Peyer's patch (tissue), 4 donors: ENCODE measurements around the gene DHRS4L2. TPM values are rescaled to one million over a fixed set of nuclear protein-coding genes. Genes with fewer than 3 reads are reported as not detected.

Source experiments
- DNase-seq, 3 donors: peaks; one replicate each; pipeline ENCODE4 v3.0.0-alpha.2; 2017 to 2019
- H3K27ac ChIP-seq, 4 donors: fragments of 200-600 bp; sonication (generic); one replicate each; pipeline ENCODE4 v1.5.1; 2016 to 2019
- H3K27me3 ChIP-seq, 2 donors: fragments of 200-600 bp; sonication (generic); one replicate each; pipeline ENCODE4 v1.5.1; 2019
- H3K36me3 ChIP-seq, 3 donors: fragments of 200-600 bp; sonication (generic); one replicate each; pipeline ENCODE4 v1.5.1; 2016 to 2019
- H3K4me1 ChIP-seq, 4 donors: fragments of 200-600 bp; sonication (generic); one replicate each; pipeline ENCODE4 v1.5.1; 2016 to 2019
- H3K4me3 ChIP-seq, 4 donors: fragments of 200-600 bp; sonication (generic); 1 replicate in 3 of 4; 2 replicates in 1 of 4; pipeline ENCODE4 v1.5.1; 2016 to 2019; ENCODE audit warnings: mild to moderate bottlenecking in 1 of 4
- H3K9me3 ChIP-seq, 4 donors: fragments of 200-600 bp; sonication (generic); one replicate each; pipeline ENCODE4 v1.5.1; 2016 to 2019; ENCODE audit warnings: mild to moderate bottlenecking in 1 of 4
- CTCF ChIP-seq, 6 experiments: fragments of 450-650 bp in 4 of 6; fragments of 200-600 bp in 2 of 6; sonication (generic) in 1 of 6; IDR thresholded peaks; one replicate each; pipeline ENCODE4 v1.5.1; 2017 to 2019; ENCODE audit warnings: antibody characterized with exemption in 6 of 6, mild to moderate bottlenecking in 3 of 6, moderate library complexity in 1 of 6
- POLR2A ChIP-seq, 2 donors: fragments of 450-650 bp; IDR thresholded peaks; one replicate each; pipeline ENCODE4 v1.5.1; 2017; ENCODE audit warnings: antibody characterized with exemption in 2 of 2, mild to moderate bottlenecking in 2 of 2, moderate library complexity in 2 of 2
- total RNA-seq, 4 donors: library from RNA; depleted of rRNA; stranded (reverse); fragments of >200 nt; gene quantifications; one replicate each; pipeline ENCODE4 v1.1.0, GENCODE V29; 2016

Gene DHRS4L2
- total RNA-seq, 4 donors from 2014 or later = 23.1 to 36.1 (median 30.8) TPM

GRCh38 chr14:24051789-24052655, 63.3 kb downstream of the DHRS4L2 start, which contains the start of gene CARMIL3:
CARMIL3 (plus strand) TSS chr14:24052009; CDS start chr14:24052154, 145 bp downstream.
- Histone ChIP-seq H3K27ac (peak within 1 kb of the TSS in 3 of 4 donors; percentile 48 to 71 (median 61)), H3K36me3 (no peaks in the 10 kb centered on the region), H3K27me3 (no peaks in the 10 kb centered on the region), H3K9me3 (no peaks in the 10 kb centered on the region), H3K4me1 (peaks cover 0 to 17% (median 8%) of the 10 kb centered on the region in 4 donors), H3K4me3 (peak within 1 kb of the TSS; percentile 67 to 78 (median 69))
- DNase-seq = peak; percentile 53 to 76 (median 76)
- peak in 2 of 6 experiments; percentile 18 to 22 for TF ChIP-seq CTCF (IDR thresholded peaks at IDR 0.05)
- peak in 1 of 2 donors; percentile 9 for TF ChIP-seq POLR2A (IDR thresholded peaks at IDR 0.05)

DNA sequence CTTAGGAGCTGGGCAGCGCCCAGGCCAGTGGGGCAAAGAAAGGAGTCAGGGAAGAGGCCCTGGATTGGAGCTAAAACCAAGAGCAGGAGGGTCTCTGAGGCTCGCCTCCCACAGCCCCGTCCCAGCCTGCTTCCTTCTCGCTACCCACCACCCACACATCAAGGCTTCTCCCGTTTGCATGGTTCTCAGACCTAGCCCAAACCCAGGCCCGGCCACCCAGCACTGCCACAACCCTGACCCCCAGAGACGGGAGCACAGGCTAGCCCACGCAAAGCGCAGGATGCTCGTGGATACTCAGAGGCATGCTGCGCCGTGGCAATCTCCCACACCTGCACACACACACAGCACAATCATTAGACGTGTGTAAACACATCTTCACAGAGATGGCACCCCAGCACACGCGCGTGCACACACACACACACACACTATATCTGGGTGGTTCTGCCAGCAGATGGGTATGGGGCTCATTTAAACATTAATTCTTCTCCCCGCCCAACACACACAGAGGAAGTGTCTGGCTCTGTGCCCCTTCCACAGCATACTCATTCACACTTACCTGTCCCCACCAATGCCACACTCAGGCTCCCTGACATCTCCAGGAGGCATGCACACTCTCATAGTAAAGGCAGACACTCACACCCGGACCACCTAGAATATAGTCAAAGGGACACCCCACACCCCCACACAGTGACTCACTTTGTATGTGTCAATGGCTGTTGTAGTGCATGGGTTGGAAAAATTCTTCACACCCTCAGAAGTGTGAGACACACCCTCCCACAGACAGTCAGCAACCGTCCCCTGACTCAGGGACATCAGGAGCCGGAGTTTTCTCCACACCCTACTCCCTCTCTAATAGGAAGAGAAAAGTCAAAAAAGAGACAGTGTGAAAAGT, 64.2 kb downstream of the DHRS4L2 start:
- TF ChIP-seq CTCF (IDR thresholded peaks at IDR 0.05) = no peak
- no peak for TF ChIP-seq POLR2A (IDR thresholded peaks at IDR 0.05)
- H3K4me3 ChIP-seq = peak overlapping the region; percentile 67 to 78 (median 69)
- peaks cover 0 to 17% (median 8%) of the 10 kb centered on the region in 4 donors for H3K4me1 ChIP-seq
- H3K9me3 ChIP-seq = no peaks in the 10 kb centered on the region
- no peaks in the 10 kb centered on the region for H3K36me3 ChIP-seq
- H3K27ac ChIP-seq = peak overlapping the region in 1 of 4 donors; percentile 71
- DNase-seq = no peak
- no peaks in the 10 kb centered on the region for H3K27me3 ChIP-seq

GRCh38 chr14:24053548-24054323, 65.0 kb downstream of the DHRS4L2 start:
- peaks cover 0 to 21% (median 7%) of the 10 kb centered on the region in 4 donors for H3K4me1 ChIP-seq
- no peak overlapping the region for H3K27ac ChIP-seq
- H3K27me3 ChIP-seq = no peaks in the 10 kb centered on the region
- no peaks in the 10 kb centered on the region for H3K36me3 ChIP-seq
- DNase-seq = no peak
- no peak overlapping the region for H3K4me3 ChIP-seq
- TF ChIP-seq POLR2A (IDR thresholded peaks at IDR 0.05) = no peak
- TF ChIP-seq CTCF (IDR thresholded peaks at IDR 0.05) = no peak
- no peaks in the 10 kb centered on the region for H3K9me3 ChIP-seq

GRCh38 chr14:24054324-24054641, 65.6 kb downstream of the DHRS4L2 start:
- Histone ChIP-seq H3K4me1 (peaks cover 0 to 26% (median 6%) of the 10 kb centered on the region in 4 donors), H3K27ac (no peak overlapping the region), H3K9me3 (no peaks in the 10 kb centered on the region), H3K36me3 (no peaks in the 10 kb centered on the region), H3K27me3 (no peaks in the 10 kb centered on the region), H3K4me3 (no peak overlapping the region)
- no peak for TF ChIP-seq POLR2A (IDR thresholded peaks at IDR 0.05)
- no peak for TF ChIP-seq CTCF (IDR thresholded peaks at IDR 0.05)
- DNase-seq = no peak

DNA sequence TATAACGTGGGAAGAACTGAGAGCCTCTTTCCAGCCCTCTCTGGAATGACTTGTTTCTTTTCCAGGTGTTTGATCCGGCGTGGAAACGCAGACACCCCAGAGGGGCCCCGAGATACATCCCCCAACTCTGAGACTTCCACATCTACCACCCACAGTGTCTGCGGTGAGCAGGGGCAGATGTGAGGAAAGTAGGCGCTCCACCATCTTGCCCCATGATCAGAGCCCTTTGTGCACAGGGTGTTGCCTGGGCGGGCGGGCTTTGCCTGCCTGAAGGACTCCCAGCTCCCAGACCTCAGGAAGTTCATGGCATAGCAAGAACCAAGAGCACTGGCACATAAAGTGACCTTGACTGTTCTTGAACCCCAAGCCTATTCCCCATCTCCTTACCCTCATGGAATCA, 65.9 kb downstream of the DHRS4L2 start:
- H3K9me3 ChIP-seq = no peaks in the 10 kb centered on the region
- no peak for DNase-seq
- TF ChIP-seq CTCF (IDR thresholded peaks at IDR 0.05) (no peak), POLR2A (IDR thresholded peaks at IDR 0.05) (no peak)
- no peak overlapping the region for H3K27ac ChIP-seq
- no peaks in the 10 kb centered on the region for H3K36me3 ChIP-seq
- no peaks in the 10 kb centered on the region for H3K27me3 ChIP-seq
- H3K4me1 ChIP-seq = peaks cover 0 to 27% (median 6%) of the 10 kb centered on the region in 4 donors
- H3K4me3 ChIP-seq = no peak overlapping the region
